SK-N-SH treated with all-trans-retinoic acid at 6 μM for 48 hours (cell line): ENCODE results near the gene EXOC3.

Experiments
- ATAC-seq: fragments of 200-7000 bp; cut with Tn5 transposase; 3 replicates; pipeline ENCODE4 v1.9.1; 2020; ENCODE audit warnings: mild to moderate bottlenecking, moderate library complexity
- ARNTL ChIP-seq: fragments of 450-650 bp; formaldehyde crosslinking; IDR thresholded peaks from 2 replicates; pipeline ENCODE4 v1.5.0; 2020; ENCODE audit warnings: low read depth, mild to moderate bottlenecking, moderate library complexity, borderline replicate concordance
- BACH2 ChIP-seq: fragments of 250-450 bp; sonication (Bioruptor Pico); IDR thresholded peaks from 2 replicates; pipeline ENCODE4 v1.9.0; 2021; ENCODE audit warnings: mild to moderate bottlenecking, borderline replicate concordance
- CREB5 ChIP-seq: fragments of 250-450 bp; sonication (Bioruptor Pico); IDR thresholded peaks from 2 replicates; pipeline ENCODE4 v1.5.1; 2020; ENCODE audit warnings: low read depth, mild to moderate bottlenecking, moderate library complexity
- CSDC2 ChIP-seq: fragments of 250-450 bp; sonication (Bioruptor Pico); IDR thresholded peaks from 2 replicates; pipeline ENCODE4 v1.5.0; 2020; ENCODE audit warnings: mild to moderate bottlenecking, moderate library complexity
- CSRNP3 ChIP-seq: fragments of 250-450 bp; sonication (Bioruptor Pico); IDR thresholded peaks from 2 replicates; pipeline ENCODE4 v1.5.1; 2021; ENCODE audit warnings: mild to moderate bottlenecking, moderate library complexity
- ESRRG ChIP-seq: fragments of 250-450 bp; sonication (Bioruptor Pico); IDR thresholded peaks from 2 replicates; pipeline ENCODE4 v1.6.1; 2021; ENCODE audit warnings: mild to moderate bottlenecking
- OSR1 ChIP-seq: fragments of 250-450 bp; sonication (Bioruptor Pico); IDR thresholded peaks from 2 replicates; pipeline ENCODE4 v1.8.0; 2022; ENCODE audit warnings: moderate library complexity, mild to moderate bottlenecking, inconsistent platforms
- PATZ1 ChIP-seq: fragments of 250-450 bp; sonication (Bioruptor Pico); IDR thresholded peaks from 2 replicates; pipeline ENCODE4 v1.8.0; 2020; ENCODE audit warnings: mild to moderate bottlenecking, moderate library complexity, borderline replicate concordance
- POU6F1 ChIP-seq: fragments of 250-450 bp; sonication (Bioruptor Pico); IDR thresholded peaks from 2 replicates; pipeline ENCODE4 v1.8.0; 2021; ENCODE audit warnings: low read depth, mild to moderate bottlenecking, moderate library complexity, borderline replicate concordance
- PPARA ChIP-seq: fragments of 250-450 bp; sonication (Bioruptor Pico); IDR thresholded peaks from 2 replicates; pipeline ENCODE4 v1.5.0; 2020; ENCODE audit warnings: mild to moderate bottlenecking, borderline replicate concordance
- RARB ChIP-seq: fragments of 250-450 bp; sonication (Bioruptor Pico); IDR thresholded peaks from 2 replicates; pipeline ENCODE4 v1.8.0; 2021; ENCODE audit warnings: mild to moderate bottlenecking, moderate library complexity
- SNAI2 ChIP-seq: fragments of 250-450 bp; sonication (Bioruptor Pico); IDR thresholded peaks from 2 replicates; pipeline ENCODE4 v1.5.0; 2020; ENCODE audit warnings: mild to moderate bottlenecking, moderate library complexity
- TCF4 ChIP-seq: fragments of 250-450 bp; sonication (Bioruptor Pico); IDR thresholded peaks from 2 replicates; pipeline ENCODE4 v1.8.0; 2021; ENCODE audit warnings: mild to moderate bottlenecking, moderate library complexity, borderline replicate concordance
- TOX ChIP-seq: fragments of 250-450 bp; sonication (Bioruptor Pico); IDR thresholded peaks from 2 replicates; pipeline ENCODE4 v1.8.0; 2021; ENCODE audit warnings: mild to moderate bottlenecking, moderate library complexity, borderline replicate concordance
- TSHZ2 ChIP-seq: fragments of 250-450 bp; sonication (Bioruptor Pico); IDR thresholded peaks from 2 replicates; pipeline ENCODE4 v1.5.0; 2020; ENCODE audit warnings: mild to moderate bottlenecking, moderate library complexity
- ZC3H10 ChIP-seq: fragments of 250-450 bp; sonication (Bioruptor Pico); IDR thresholded peaks from 2 replicates; pipeline ENCODE4 v1.5.1; 2021; ENCODE audit warnings: mild to moderate bottlenecking, moderate library complexity
- ZFP3 ChIP-seq: fragments of 250-450 bp; sonication (Bioruptor Pico); IDR thresholded peaks from 2 replicates; pipeline ENCODE4 v1.5.0; 2020; ENCODE audit warnings: mild to moderate bottlenecking, moderate library complexity
- ZFP30 ChIP-seq: fragments of 450-650 bp; formaldehyde crosslinking; IDR thresholded peaks from 2 replicates; pipeline ENCODE4 v1.5.0; 2022; ENCODE audit warnings: mild to moderate bottlenecking, moderate library complexity
- ZNF565 ChIP-seq: fragments of 450-650 bp; formaldehyde crosslinking; conservative IDR thresholded peaks from 2 replicates; pipeline ENCODE4 v1.5.0; 2020; ENCODE audit warnings: low read depth, mild to moderate bottlenecking, moderate library complexity
- ZNF70 ChIP-seq: fragments of 450-650 bp; formaldehyde crosslinking; IDR thresholded peaks from 2 replicates; pipeline ENCODE4 v1.5.0; 2020; ENCODE audit warnings: mild to moderate bottlenecking, moderate library complexity
- ZNF8 ChIP-seq: fragments of 450-650 bp; formaldehyde crosslinking; IDR thresholded peaks from 2 replicates; pipeline ENCODE4 v1.5.0; 2020; ENCODE audit warnings: mild to moderate bottlenecking, moderate library complexity

Gene EXOC3

GRCh38 chr5:431711-432050 is 11.3 kb upstream of the EXOC3 start:
- TF ChIP-seq CREB5 = no peak
- no peak for TF ChIP-seq OSR1 (CRISPR knock-in tag)
- TF ChIP-seq ESRRG (CRISPR knock-in tag) = no peak
- no peak for TF ChIP-seq TOX (CRISPR knock-in tag)
- TF ChIP-seq TCF4 = no peak
- no peak for TF ChIP-seq ZFP30 (CRISPR knock-in tag)
- no peak for TF ChIP-seq ARNTL (CRISPR knock-in tag)
- TF ChIP-seq ZNF8 (CRISPR knock-in tag) = no peak
- no peak for TF ChIP-seq POU6F1
- TF ChIP-seq CSDC2 (CRISPR knock-in tag) = no peak
- no peak for TF ChIP-seq ZFP3 (CRISPR knock-in tag)
- no peak for TF ChIP-seq SNAI2
- TF ChIP-seq CSRNP3 (CRISPR knock-in tag) = no peak
- TF ChIP-seq ZNF565 (CRISPR knock-in tag) = no peak
- no peak for TF ChIP-seq ZNF70
- no peak for TF ChIP-seq ZC3H10 (CRISPR knock-in tag)
- TF ChIP-seq RARB (CRISPR knock-in tag) = no peak
- no peak for TF ChIP-seq BACH2 (CRISPR knock-in tag)
- no peak for ATAC-seq

GRCh38 chr5:432201-432927 is 10.6 kb upstream of the EXOC3 start:
- ATAC-seq = no peak
- TF ChIP-seq PATZ1 (CRISPR knock-in tag) (no peak), ARNTL (CRISPR knock-in tag) (no peak), ZFP30 (CRISPR knock-in tag) (no peak), SNAI2 (no peak), ZNF70 (no peak), POU6F1 (no peak), CSRNP3 (CRISPR knock-in tag) (no peak), ZFP3 (CRISPR knock-in tag) (no peak), ZNF565 (CRISPR knock-in tag) (no peak), TSHZ2 (CRISPR knock-in tag) (no peak), TOX (CRISPR knock-in tag) (no peak), RARB (CRISPR knock-in tag) (no peak), PPARA (CRISPR knock-in tag) (no peak), BACH2 (CRISPR knock-in tag) (no peak)
- TF ChIP-seq, all 23 proteins: peak for 0
